Caki2 (cell line): ENCODE measurements around the gene LRRC8E. TPM values are rescaled to one million over a fixed set of nuclear protein-coding genes. Genes with fewer than 3 reads are reported as not detected.
"Not testable (repeated sequence)": the region's sequence is repeated elsewhere in the genome, so short reads cannot be mapped to it uniquely, and the experiment has no call there.

Experiments
- DNase-seq: peaks from one replicate; pipeline ENCODE4 v3.0.0-alpha.2; 2015; ENCODE audit warnings: low read depth
- in situ Hi-C: cut with HindIII; loops from 2 replicates; pipeline ENCODE4 v1.10.0; 2016; ENCODE audit warnings: low sequenced_read_pairs, low pct_unique_long_range_greater_than_20kb, mixed read lengths
- total RNA-seq: library from RNA; depleted of rRNA; stranded (reverse); fragments of >200 nt; shearing (Covaris generic); gene quantifications from 2 replicates; pipeline ENCODE4 v1.2.3, GENCODE V29; 2014; ENCODE audit warnings: low replicate concordance

The LRRC8E gene
- total RNA-seq, 1 experiment from 2014 or later: 14.7 TPM

DNA sequence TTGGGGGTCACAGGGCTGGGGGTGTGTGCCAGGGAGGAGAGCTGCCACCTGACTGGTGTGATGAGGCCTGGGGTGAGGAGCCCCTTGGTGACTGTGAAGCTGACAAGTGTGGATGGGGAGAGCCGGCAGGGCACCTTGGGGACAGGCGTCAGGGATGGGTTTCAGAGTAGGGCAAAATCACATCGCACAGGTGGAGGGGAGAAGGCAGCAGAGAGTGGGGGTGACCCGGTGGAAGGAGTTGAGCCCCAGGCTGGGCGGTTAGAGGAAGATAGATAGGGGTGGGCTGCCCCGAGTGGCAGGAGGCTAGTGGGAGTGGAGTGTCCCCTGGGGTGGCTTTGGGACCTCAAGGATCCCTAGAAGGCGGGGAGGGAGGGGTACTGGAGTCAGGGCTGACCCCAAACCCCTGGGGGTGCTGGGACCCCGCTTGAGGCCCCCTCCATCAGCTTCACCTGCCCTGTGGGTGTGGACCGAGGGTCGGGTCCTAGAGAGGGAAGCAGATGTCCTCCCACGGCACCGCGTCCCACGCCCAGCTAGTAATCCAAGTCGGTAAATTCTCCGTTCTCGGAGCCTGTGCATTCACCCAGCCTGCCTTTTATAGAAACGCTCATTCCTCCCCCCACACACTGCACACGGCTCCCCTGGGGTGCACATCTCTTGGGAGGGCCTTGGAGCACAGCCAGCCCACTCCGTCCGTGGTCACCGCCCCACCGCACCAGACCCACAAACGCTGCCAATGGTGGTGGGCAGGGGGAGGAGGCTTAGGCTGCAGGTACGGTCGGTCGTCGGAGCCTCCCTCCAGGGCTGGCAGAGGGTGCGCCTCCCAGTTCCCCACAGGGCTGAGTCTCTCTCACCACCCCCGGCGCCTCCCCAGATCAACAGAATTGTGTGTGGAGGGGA lies 35.2 kb downstream of the LRRC8E start:
- in situ Hi-C loops: no loop called here
- no peak for DNase-seq

DNA sequence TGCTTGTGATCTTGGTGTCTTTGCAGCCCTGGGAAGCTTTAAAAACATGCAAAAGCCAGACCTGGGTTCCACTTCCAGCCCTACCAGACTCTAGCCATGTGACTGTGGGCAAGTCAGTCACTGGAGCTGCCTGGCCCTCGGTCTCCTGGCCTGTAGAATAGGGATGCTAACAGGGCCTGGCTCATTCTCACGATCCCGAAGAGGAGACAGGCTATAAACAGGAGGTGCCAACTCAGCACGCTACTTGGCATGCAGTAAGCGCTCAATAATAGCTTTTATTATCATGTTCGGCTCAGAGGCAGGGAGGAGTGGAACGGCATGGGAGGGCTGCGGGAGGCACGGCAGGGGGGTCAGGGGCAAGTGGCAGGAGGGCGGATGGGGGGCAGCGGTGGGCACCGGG lies 35.9 kb downstream of the LRRC8E start:
- in situ Hi-C loops: no loop called here
- DNase-seq: no peak

DNA sequence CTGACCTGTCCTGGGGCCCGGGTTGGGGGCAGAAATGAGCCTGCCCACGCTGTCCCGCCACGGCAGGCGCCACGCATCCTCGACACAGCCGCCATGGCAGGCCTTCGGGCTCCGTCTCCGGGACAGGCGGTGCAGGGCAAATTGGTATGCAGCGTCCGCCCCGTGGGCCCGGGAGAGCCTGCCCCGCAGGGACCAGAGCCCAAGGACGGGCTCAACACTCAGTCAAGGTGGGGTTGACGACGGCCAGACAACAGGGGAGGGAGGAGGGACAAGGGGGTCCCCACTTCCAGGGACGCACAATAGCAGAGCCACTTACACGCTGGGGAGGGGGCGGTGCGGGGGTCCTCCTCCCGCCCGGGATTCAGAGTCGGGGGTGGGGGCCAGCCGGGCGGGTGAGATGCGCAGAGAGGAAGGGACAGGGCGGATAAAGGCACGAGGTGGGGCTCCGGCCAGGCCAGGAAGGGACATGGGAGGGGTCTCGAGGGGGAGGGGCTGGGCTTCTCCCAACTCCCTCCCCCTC lies 36.4 kb downstream of the LRRC8E start:
- in situ Hi-C loops: no loop called here
- DNase-seq: no peak

DNA sequence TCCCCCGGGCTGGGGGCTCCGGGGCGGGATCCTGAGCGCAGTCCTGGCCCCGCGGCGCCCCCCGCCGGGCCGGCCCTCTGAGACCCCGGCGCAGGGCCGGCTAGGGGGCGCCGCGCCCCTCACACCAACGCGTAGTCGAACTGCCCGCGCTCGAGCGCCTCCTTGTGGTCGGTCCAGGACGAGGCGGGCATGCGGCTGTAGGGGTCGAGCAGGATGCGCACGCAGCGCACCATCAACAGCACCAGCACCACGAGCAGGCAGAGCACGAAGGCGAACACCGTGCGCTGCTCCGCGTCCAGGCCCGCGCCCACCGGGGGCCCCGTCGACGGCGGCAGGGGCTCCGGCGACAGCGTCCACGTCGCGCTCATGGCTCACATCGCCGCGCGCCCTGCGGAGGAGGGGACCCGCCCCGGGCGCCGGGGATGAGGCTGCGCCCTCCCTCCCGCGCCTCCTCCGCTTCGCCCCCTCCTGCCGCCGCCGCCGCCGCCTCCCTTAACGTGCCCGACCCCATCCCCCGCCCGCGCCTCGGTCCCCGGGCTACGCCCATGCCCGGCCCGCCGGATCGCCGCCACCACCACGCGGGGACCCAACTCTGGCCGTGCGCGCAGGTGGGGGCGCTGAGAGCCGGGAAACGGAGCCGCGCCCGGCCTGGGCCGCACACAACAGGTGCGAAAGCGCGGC lies 37.0 kb downstream of the LRRC8E start:
- in situ Hi-C loops: no loop called here
- DNase-seq: peak; percentile 59

DNA sequence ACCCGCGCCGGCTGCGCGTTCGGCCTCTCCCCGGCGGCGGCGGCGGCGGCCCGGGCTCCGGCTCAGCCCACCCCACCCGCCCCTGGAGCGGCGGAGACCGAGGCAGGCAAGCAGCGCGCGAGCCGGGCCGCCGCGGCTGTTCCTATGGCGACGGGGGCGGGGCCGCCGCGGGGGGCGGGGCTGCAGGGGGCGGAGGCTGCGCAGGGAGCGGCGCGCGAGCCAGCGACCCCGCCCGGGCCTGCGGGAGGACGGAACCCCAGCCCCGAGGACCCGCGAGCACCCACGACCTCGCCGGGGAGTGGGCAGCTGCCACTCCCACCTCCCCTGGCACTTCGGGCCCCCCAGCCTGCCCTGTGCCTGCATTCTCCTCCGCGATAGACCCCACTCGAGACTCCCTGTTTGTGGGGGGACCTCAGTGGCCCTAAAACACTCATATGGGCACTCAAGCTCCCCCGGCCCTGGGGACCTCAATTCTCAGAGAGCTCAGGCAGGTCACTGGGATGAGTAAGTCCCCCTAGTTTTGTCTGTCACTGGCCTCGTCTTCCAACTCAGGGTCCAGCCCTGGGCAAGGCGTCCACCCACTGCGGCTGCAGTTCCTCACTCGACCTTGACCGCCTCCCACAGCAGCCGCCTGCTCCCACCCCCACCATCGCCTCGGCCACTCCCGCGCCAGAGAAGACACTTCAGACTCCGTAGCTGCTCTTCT lies 37.9 kb downstream of the LRRC8E start, which contains the start of gene CTXN1:
Gene CTXN1, minus strand, starts transcription at position 115 of the 706 bp plus-strand sequence. CDS start 597 bp downstream, outside the sequence.
- no peak for DNase-seq
- in situ Hi-C loops: no loop called here

DNA sequence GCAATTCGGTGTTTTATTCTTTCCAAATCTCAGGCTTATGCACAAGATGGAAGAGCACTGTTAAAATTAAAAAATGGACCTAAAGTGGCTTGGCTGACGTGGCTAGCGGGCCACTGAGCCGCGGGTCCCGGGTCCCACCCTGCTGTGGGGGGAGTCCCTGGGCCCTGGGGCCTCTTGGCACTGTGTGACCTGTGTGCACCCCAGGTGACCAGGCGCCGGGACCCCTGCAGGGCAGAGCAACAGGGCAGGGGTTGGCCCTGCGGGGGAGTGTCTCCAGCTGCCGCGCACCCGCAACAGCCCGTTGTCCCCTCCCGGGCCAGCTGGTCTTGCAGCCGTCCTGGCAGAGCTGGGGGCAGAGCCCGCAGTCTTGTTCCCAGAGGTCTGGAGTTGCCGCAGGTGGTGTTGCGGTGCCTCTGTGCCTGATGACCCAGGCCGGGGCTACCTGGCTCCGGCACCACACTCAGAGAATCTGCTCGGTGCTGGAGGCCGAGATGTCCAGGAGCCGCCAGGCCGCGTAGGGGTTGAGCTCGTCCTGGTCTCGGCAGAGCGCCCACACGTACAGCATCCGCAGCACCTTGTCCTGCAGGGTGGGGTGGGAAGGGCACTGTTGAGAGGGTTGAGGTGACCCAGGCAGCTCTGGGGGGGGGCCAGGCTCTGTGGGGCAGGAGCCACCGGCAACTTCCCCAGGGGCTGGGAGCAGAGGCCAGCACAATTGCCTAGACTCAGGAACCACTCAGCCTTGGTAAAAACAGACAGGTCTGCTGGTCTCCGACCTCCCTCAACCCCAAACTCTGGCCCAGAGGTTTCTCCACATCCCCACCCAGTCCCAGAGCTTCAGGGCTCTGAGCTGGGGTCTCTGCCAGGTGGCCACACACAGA lies 38.7 kb downstream of the LRRC8E start:
- in situ Hi-C loops: no loop called here
- DNase-seq: no peak

DNA sequence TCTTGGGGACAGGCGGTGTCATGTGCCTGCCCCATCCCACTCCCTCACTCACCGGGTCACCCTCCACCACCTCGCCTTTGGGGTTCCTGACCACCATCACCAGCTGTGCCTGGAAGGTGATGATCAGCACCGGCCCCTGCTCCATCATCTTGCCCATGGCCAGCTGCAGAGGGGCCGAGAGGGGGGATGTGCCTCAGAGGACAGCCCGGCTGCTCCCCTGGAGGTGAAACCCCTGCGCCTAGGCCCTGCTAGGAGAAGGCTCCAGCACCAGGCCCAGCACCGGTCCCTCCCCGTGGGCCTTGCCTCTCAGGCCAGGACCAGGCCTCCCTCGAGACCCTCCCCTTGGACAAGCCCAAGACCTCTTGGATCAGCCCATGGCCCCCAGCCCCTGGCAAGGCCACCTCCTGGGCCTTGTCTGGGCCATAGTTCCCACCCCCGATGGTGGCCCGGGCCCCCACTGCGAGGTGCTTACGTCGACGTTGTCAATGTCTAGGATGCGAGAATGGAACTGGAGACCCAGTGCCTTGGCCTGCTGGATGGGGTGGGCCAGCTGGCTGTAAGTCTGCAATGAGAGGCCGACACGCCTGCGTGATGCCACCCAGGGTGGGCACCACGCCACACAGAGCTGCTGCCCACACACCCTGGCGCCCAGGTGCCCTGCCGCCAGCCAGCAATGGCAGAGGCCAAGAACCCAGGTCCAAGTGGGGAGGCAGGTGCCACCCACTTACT lies 39.5 kb downstream of the LRRC8E start:
- in situ Hi-C loops: no loop called here
- no peak for DNase-seq

DNA sequence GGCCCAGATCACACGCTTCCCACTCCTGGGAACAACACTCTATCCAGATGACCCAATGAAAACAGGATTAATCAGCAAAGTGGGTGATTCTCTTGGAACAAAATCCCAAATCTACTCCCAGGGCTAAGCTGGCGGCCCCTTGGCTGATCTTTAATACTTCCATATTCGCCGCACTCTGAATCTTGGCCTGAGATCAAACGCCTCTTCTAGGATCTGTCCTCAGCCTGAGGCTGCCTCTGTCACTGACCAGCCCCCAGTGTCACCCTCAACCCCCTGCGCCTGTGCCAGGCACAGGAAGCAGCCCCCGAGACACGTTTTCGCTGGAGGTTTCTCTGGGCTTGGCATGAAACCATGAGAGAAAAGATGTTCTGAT lies 40.0 kb downstream of the LRRC8E start:
- no peak for DNase-seq
- in situ Hi-C loops: no loop called here

DNA sequence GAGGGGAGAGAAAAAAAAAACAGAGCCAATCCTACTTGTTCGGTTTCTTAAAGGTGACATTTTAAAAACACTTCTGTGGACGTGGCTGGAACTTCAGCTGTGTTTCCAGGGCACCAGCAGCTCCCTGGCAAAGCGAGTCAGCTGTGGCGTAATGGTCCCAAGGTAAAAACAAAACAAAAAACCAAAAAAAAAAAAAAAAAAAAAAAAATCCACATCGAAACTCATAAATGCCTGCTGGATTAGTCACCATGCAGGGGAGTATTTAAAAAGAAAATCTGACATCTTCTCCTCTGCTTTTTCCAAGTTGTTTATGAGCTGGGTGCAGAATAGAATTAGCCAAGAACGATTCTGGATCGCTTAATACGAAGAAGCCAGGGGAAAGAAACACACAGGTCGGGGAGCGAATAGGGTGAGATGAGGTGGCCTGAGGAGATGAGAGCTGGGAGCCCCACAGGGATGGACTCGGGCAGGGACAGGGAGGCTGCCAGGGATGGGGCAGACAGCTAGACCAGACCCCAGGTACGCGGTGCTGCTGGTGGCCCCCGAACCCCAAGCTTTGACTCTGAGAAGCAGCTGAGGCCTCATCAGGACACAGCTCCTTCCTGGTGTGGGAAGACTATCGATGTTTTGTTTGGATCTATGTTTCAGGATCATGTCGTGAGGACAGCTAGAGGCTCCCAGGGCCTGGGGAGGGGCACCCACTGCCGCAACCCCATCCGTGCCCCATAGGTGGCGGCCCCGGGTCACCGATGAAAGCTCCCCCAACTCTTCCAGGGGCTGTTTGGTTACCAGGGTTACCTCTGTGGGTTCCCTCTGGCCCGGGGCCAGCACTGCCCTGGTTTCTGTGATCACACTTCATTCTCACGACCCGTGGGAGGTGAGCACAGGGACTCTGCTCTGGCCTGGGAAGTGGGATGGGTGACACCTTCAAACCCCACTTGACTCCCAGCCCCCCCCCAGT lies 40.7 kb downstream of the LRRC8E start:
- in situ Hi-C loops: no loop called here
- peak; percentile 63 for DNase-seq

DNA sequence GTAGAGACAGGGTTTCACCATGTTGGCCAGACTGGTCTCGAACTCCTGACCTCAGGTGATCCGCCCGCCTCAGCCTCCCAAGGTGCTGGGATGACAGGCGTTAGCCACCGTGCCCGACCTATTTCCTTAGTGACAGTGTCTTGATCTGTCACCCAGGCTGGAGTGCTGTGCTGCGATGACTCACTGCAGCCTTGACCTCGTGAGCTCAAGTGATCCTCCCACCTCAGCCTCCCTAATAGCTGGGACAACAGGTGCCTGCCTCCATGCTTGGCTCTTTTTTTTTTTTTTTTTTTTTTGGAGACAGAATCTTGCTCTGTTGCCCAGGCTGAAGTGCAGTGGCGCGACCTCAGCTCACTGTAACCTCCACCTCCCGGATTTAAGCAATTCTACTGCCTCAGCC lies 41.7 kb downstream of the LRRC8E start:
- DNase-seq, in situ Hi-C loops: not testable (repeated sequence)

DNA sequence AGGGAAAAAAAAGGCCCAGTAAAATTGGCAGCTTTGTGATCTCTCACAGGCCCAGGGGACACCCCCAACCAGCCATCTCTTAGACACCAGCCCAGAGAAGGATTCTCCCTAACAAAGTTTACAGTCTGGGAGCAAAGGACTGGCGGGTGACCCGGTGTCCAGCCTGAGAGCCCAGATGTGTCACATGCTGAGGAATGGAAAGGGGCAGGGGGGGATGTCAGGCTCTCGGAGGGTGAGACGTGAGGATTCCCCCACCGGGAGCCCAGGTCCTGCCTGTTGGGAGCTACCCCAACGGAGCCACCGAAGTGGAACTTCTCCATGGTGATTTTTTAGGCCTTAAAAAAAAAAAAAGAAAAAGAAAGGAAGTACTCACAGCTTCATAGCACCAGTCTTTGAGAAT lies 42.5 kb downstream of the LRRC8E start:
- no peak for DNase-seq
- in situ Hi-C loops: no loop called here

DNA sequence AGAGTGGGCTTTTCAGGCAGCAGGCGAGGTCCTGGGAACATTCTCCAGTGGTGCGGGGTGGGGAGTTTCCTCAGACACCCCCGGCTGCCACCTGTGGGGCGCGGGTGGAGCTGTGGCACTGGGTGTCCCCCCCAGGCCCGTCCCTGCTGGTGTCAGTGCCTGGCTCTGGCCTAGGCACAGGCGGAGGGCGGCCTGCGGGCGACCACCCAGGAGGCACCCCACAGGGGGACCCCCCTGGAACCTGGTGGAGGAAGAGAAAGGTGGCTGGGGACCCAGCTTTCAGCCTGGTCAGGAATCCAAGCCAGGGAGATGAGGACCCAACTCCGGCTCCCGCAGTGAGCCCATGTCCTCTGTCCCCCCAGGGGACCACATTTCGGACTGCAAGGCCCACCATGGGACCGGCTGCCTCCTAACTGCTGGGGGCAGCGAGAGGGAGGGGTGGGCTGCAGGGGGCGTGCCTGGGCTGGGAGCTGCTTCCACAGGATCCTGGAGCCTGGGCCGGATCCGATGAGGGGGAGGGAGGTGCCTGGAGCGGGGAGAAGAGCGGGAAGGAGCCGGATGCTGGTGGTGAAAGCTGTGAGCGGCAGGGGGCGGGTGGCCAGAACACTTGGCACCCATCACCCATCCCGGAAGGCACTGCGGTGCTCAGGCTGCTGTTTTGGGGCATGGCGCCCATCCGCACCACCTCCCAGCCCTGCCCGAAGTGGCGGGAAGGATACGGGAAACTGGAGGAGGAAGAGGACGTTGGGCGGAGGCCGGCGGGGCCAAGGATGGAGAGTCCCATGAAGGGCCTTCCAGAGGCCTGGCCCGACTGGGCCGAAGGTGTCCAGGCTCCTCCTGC lies 43.1 kb downstream of the LRRC8E start:
- DNase-seq: no peak
- in situ Hi-C loops: no loop called here

DNA sequence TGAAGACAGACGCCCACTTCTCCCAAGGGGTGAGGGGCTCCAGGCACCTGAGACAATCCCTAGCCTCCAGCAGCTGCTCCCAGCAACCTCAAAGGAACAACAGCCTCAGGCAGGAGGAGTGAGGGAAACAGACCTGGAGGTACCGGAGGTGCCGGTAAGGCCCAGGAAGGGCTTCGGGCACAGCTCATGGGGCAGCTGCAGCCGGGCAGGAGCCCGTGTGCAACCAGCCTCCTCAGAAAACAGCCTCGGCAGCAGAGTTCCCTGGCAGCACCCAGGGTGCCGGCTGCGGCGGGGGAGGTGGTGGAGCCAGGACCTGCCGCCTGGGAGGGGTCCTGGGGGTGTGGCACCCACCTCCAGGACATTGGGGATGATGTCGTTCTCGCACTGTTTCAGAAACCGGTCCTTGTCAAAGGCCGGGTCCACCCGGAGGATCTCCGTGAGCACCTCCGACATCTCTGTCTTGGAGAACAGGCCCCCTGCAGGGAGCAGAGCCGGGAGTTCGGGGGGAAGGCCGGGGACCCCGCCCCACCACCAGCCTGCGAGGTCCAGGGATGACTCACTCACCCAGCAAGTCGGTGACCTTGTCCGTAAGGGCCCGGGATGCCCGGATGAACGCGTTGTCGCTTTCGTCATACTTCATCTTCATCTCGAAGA lies 44.1 kb downstream of the LRRC8E start:
- in situ Hi-C loops: no loop called here

DNA sequence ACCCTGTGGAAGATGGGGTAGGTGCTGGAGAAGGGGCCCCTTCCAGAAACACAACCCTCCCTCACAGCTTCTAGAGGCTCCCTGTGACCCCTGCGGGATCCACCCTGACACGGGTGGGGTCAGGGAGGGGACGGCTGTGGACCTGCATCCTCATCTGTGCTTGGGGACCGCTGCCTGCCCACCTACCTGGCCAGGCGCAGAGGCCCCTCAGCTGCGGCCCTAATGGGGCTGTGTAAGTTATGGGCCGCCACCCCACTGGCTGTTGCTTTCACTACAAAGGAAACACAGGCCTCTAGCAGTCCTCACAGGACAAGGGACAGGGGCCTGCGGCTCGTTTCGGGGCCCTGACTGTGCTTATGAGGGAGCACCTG lies 44.6 kb downstream of the LRRC8E start:
- in situ Hi-C loops: no loop called here
- DNase-seq: no peak

More for the DNA sequence above, 44.1 kb downstream of the LRRC8E start:
- DNase-seq: no peak

DNA sequence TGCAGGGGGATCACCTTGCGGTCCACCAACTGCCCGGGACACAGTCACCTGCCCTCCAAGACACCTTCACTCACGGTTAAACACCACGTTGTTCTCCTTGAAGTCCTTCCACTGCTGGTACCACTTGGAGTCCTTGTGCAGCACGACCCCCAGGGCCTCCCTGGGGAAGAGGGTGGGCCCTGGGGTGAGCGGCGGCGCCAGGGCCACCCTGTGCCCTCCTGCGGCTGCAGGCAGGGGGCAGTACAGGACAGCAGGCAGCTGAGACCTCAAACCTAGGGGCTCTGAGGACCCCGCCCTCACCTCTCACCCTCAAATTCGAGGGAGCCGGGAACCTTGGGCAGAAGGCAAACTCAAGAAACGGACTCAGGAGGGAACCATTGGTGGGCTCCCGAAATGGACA lies 45.1 kb downstream of the LRRC8E start:
- DNase-seq: no peak

More for the DNA sequence above, 45.1 kb downstream of the LRRC8E start:
- in situ Hi-C loops: no loop called here
